Endothelial cell of umbilical vein (primary cell): ENCODE results near the gene METTL6.
"Not testable (repeated sequence)": the region's sequence is repeated elsewhere in the genome, so short reads cannot be mapped to it uniquely, and the experiment has no call there.

Experiments used
- EZH2 ChIP-seq: IDR thresholded peaks from 2 replicates; pipeline ENCODE4 v1.6.1; 2012; ENCODE audit warnings: borderline replicate concordance, low read depth, mild to moderate bottlenecking, moderate library complexity, low read length, inconsistent platforms; ENCODE audit not compliant: severe bottlenecking
- FOS ChIP-seq: IDR thresholded peaks from 2 replicates; pipeline ENCODE4 v1.6.1; 2011; ENCODE audit warnings: mild to moderate bottlenecking, low read length, moderate library complexity, borderline replicate concordance; ENCODE audit not compliant: insufficient read depth
- GATA2 ChIP-seq: IDR thresholded peaks from 2 replicates; pipeline ENCODE4 v1.7.0; 2011; ENCODE audit warnings: low read depth, mild to moderate bottlenecking, moderate library complexity, mixed read lengths, low read length; ENCODE audit not compliant: insufficient read length, insufficient read depth
- JUN ChIP-seq: IDR thresholded peaks from 2 replicates; pipeline ENCODE4 v1.6.1; 2011; ENCODE audit warnings: borderline replicate concordance, low read depth; ENCODE audit not compliant: insufficient read length, insufficient read depth
- MAX ChIP-seq: IDR thresholded peaks from 2 replicates; pipeline ENCODE4 v1.6.1; 2011; ENCODE audit not compliant: insufficient read depth, insufficient read length
- MYC ChIP-seq: IDR thresholded peaks from one replicate; pipeline ENCODE4 v1.6.1; 2011; ENCODE audit warnings: mild to moderate bottlenecking, low read depth, low read length
- POLR2A ChIP-seq: IDR thresholded peaks from 2 replicates; pipeline ENCODE4 v1.6.1; 2012; ENCODE audit warnings: low read depth, mild to moderate bottlenecking, control low read depth, low read length
- POLR2AphosphoS5 ChIP-seq: IDR thresholded peaks from 2 replicates; pipeline ENCODE4 v1.6.1; 2012; ENCODE audit warnings: low read depth, mild to moderate bottlenecking, control low read depth, low read length, moderate library complexity; ENCODE audit not compliant: insufficient read depth
- TF ChIP-seq, protein P1 (sequence below), 2 donors: IDR thresholded peaks; 1 replicate in 1 of 2; 2 replicates in 1 of 2; pipeline ENCODE4 v1.5.1; 2011; ENCODE audit warnings: low read length in 2 of 2, mild to moderate bottlenecking in 2 of 2, moderate library complexity in 2 of 2, control low read depth in 1 of 2, inconsistent platforms in 1 of 2, low read depth in 1 of 2; ENCODE audit not compliant: insufficient read depth in 1 of 2; ENCODE audit errors: extremely low read depth in 1 of 2

- TF ChIP-seq, protein P1, sequence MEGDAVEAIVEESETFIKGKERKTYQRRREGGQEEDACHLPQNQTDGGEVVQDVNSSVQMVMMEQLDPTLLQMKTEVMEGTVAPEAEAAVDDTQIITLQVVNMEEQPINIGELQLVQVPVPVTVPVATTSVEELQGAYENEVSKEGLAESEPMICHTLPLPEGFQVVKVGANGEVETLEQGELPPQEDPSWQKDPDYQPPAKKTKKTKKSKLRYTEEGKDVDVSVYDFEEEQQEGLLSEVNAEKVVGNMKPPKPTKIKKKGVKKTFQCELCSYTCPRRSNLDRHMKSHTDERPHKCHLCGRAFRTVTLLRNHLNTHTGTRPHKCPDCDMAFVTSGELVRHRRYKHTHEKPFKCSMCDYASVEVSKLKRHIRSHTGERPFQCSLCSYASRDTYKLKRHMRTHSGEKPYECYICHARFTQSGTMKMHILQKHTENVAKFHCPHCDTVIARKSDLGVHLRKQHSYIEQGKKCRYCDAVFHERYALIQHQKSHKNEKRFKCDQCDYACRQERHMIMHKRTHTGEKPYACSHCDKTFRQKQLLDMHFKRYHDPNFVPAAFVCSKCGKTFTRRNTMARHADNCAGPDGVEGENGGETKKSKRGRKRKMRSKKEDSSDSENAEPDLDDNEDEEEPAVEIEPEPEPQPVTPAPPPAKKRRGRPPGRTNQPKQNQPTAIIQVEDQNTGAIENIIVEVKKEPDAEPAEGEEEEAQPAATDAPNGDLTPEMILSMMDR (IDR thresholded peaks at IDR 0.05; ENCODE audit: extremely low read depth in 1 of 2, insufficient read depth in 1 of 2, low read depth in 1 of 2, low read length in 2 of 2) = not testable (repeated sequence)
- not testable (repeated sequence) for TF ChIP-seq POLR2A, EZH2, JUN, MAX, POLR2AphosphoS5, GATA2, MYC, FOS
Measured at GRCh38 chr3:15364078-15364477, 63.3 kb downstream of the METTL6 start.
